AG04450 (cell line): Measurements from ENCODE around the gene ATP2B1. TPM values are rescaled to one million over a fixed set of nuclear protein-coding genes. Genes with fewer than 3 reads are reported as not detected.
A peak's percentile ranks its signal among the peaks of the same experiment; 100 is the strongest.

Experiments
- CTCF ChIA-PET: fragments of 300-600, 350-600 bp; formaldehyde crosslinking; extraction: SDS; loops from one replicate; lab custom pipeline; 2022; ENCODE audit warnings: antibody characterized with exemption, inconsistent platforms; lab: Charles Lee
- POLR2A ChIA-PET: fragments of 350-600 bp; formaldehyde crosslinking; extraction: SDS; loops from one replicate; lab custom pipeline; 2021; ENCODE audit warnings: antibody characterized with exemption, inconsistent platforms; lab: Yijun Ruan, JAX
- DNase-seq: peaks from one replicate; pipeline ENCODE4 v3.0.0-alpha.2; 2011; ENCODE audit warnings: low read depth, low spot score
- H3K27ac ChIP-seq: one replicate; pipeline ENCODE4 v1.5.1; 2012; ENCODE audit warnings: low read depth, low read length, control low read depth
- H3K27me3 ChIP-seq: one replicate; pipeline ENCODE4 v1.6.0; 2012; ENCODE audit warnings: low read length; ENCODE audit not compliant: control insufficient read depth, insufficient read depth
- H3K4me3 ChIP-seq: 2 replicates; pipeline ENCODE4 v1.5.1; 2011; ENCODE audit warnings: mild to moderate bottlenecking, low read depth, low read length, control low read depth
- H3K9me3 ChIP-seq: 2 replicates; pipeline ENCODE4 v1.5.1; 2012; ENCODE audit warnings: low read length; ENCODE audit not compliant: control insufficient read depth, insufficient read depth
- CTCF ChIP-seq: IDR thresholded peaks from 2 replicates; pipeline ENCODE4 v1.5.1; 2011; ENCODE audit warnings: low read depth, low read length, control low read depth, inconsistent platforms
- polyA plus RNA-seq: library from polyadenylated mRNA; depleted of rRNA; stranded (reverse); fragments of >200 nt; gene quantifications from 2 replicates; pipeline ENCODE4 v1.2.3, GENCODE V29; 2011

Gene ATP2B1
- polyA plus RNA-seq, 1 experiment: 42.7 TPM

GRCh38 chr12:89709157-89709994, 738 bp upstream of the ATP2B1 start:
- DNase-seq: peak; percentile 99
- POLR2A ChIA-PET: interaction anchor here (0.5 to 2.1 kb wide), 22 partner anchors 10 to 1344 kb away, joined by 3 to 14 read pairs (median 4); no protein-coding TSS in a partner anchor
- H3K27me3 ChIP-seq: no peaks in the 10 kb centered on the region
- no peak for TF ChIP-seq CTCF
- CTCF ChIA-PET: interaction anchor here (0.7 to 1.5 kb wide), 2 partner anchors 74 to 713 kb away, joined by 3 read pairs; no protein-coding TSS in a partner anchor
- H3K9me3 ChIP-seq: peaks cover under 1% of the 10 kb centered on the region
- H3K4me3 ChIP-seq: peak overlapping the region; percentile 82
- H3K27ac ChIP-seq: peak overlapping the region; percentile 96

GRCh38 chr12:89707703-89708564, 704 bp downstream of the ATP2B1 start:
- DNase-seq: no peak
- Histone ChIP-seq H3K9me3 (no peaks in the 10 kb centered on the region; the same call in 1 of the 2 replicates), H3K27ac (peak overlapping the region; percentile 47), H3K4me3 (peak overlapping the region; percentile 82), H3K27me3 (no peaks in the 10 kb centered on the region)
- ChIA-PET POLR2A (interaction anchor here (0.6 to 2.1 kb wide), 8 partner anchors 8 to 88 kb away, joined by 3 to 14 read pairs (median 3); no protein-coding TSS in a partner anchor), CTCF (interaction anchor here (0.5 to 1.5 kb wide), 2 partner anchors 72 to 75 kb away, joined by 3 to 8 read pairs; no protein-coding TSS in a partner anchor)
- TF ChIP-seq CTCF: no peak; the same call in 1 of the 2 replicates

GRCh38 chr12:89706986-89707702, 1.5 kb downstream of the ATP2B1 start:
- H3K27me3 ChIP-seq: no peaks in the 10 kb centered on the region
- TF ChIP-seq CTCF: no peak
- H3K4me3 ChIP-seq: peak overlapping the region; percentile 82
- H3K9me3 ChIP-seq: no peaks in the 10 kb centered on the region; the same call in 1 of the 2 replicates
- CTCF ChIA-PET: no interaction called here
- POLR2A ChIA-PET: no interaction called here
- peak overlapping the region; percentile 47 for H3K27ac ChIP-seq
- DNase-seq: no peak

GRCh38 chr12:89706551-89706950, 2.1 kb downstream of the ATP2B1 start:
- ChIA-PET POLR2A (no interaction called here), CTCF (no interaction called here)
- Histone ChIP-seq H3K9me3 (no peaks in the 10 kb centered on the region; the same call in 1 of the 2 replicates), H3K27me3 (no peaks in the 10 kb centered on the region), H3K27ac (no peak overlapping the region), H3K4me3 (peak overlapping the region; percentile 82)
- TF ChIP-seq CTCF: no peak
- no peak for DNase-seq
